ENCODE data around the gene BMAL1.
"Not testable (repeated sequence)": the region's sequence is repeated elsewhere in the genome, so short reads cannot be mapped to it uniquely, and the experiment has no call there.

Gene BMAL1

DNA sequence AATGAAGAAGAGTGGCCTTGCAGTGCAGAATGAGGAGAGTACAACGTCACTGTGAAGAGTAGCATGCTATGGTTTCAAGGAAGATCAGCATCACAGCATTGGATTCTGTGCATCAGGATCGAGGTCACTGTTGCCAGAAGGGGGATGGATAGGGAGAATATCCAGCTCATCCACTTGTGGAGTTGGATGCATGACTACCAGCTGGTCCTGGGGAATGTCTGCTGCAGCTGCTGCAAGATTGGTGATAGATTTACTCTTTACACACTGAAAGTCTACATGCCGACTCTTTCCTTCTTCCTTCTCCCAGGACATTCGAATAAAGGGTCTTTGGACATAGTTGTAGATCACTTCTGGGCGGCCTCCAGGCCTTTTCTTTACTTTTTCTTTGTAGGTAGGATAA, 111.2 kb downstream of the BMAL1 start:
- DNase-seq: no peak

DNA sequence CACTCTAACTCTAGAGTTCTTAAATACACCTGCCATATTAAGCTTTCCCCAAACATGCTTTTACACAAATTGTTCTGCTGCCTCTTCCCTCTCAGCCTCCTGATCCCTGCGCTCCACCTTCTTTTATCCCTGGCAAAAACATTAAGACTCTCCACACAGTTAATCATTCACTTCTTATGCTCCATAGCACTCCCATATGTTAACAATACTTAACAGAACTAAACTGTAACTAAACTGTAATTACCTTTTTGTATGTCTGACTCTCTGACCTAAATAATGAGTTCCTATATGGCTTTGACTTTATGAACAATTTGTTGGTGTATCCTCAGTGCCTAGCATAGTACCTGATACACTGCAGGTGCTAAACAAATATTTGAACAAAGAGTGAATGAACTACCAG, 113.6 kb downstream of the BMAL1 start:
- DNase-seq: no peak

DNA sequence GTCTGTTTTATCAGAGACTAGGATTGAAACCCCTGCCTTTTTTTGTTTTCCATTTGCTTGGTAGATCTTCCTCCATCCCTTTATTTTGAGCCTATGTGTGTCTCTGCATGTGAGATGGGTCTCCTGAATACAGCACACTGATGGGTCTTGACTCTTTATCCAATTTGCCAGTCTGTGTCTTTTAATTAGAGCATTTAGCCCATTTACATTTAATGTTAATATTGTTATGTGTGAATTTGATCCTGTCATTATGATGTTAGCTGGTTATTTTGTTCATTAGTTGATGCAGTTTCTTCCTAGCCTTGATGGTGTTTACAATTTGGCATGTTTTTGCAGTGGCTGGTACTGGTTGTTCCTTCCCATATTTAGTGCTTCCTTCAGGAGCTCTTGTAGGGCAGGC, 120.7 kb downstream of the BMAL1 start:
- not testable (repeated sequence) for DNase-seq

DNA sequence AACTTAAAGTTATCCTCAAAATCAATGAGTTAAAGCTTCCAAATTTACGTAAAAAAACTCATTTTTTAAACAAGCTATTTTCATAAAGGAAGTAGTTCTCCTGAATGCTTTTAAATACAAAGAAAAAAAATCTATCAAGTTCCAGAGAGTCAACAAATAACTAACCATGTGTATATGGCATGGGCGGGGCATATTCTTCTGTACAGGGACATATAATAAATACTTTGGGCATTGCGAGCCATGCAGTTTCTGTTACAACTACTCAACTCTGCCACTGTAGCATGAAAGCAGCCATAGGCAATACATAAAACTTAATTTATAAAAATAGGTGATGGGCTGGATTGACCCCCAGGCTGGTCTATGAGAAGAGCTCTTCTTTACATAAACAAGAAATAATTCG, 127.6 kb downstream of the BMAL1 start:
- no peak for DNase-seq

DNA sequence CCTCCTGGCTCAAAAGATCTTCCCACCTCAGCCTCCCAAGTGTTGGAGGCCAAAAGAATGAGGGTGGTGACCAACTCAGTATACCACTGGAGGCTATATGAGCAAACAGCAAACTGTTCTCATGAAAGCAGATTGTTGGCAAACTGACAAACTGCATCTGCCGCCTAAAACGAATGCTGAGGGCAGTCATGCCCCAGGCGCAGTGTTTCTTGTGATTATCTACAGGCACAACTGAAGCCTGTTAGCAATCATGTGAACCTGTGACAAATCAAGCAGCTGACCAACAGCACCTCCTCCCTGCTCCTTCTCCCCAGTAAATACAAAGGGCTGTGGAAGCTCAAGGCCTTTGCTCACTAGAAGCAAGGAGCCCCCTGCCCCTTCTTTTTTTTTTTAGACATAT, 137.6 kb downstream of the BMAL1 start:
- no peak for DNase-seq

DNA sequence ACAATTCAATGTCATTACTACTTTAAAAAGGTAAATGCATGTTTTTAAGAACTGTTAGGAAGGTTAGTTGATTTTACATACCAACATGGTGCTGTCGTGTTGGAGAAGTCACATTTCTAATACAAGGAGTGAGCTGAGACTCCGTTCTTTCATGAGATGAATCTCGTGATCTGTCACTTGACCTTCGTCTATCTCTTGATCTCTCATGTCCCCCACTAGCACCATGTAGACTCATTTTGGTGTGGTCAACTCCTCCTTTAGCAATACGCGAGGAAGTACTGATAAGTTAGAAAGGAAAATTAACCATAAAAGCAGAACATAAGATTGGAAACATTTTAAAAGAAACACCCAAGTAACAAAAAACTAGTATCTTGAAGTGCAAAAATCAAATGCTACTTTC, 144.0 kb downstream of the BMAL1 start:
- DNase-seq: no peak

DNA sequence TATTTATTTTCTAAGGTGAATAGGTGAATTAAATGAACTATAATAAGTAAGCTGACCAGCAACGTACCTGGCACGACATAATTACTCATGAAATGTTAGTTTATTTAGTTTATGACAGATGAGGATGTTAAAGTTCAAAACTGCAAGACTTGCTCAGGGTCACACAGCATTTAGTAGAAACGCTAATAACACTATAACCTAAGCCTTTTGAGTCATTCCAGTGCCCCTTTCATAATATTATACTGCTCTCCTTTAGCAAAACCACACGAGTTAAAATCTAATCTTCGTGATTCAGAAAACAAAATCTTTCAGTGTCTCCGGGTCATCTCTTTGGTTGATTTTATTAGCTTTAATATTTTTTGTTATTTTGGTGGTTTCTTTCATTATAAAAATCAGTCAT, 145.8 kb downstream of the BMAL1 start:
- DNase-seq: no peak

DNA sequence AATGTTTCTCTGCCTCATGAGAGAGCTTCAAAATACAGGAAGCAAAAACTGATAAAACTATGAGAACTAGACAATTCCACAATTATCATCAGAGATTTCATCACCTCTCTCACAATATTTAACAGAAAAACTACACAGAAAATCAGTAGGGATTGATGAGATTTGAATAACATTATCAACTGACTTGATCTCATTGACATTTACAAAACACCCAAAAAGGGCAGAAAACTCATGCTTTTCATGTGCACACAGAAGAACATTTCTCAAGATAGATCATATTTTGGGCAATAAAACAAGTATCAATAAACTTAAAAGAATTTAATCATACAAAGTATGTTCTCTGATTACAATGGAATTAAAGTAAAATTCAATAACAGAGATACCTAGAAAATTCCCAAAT, 149.8 kb downstream of the BMAL1 start:
- no peak for DNase-seq

DNA sequence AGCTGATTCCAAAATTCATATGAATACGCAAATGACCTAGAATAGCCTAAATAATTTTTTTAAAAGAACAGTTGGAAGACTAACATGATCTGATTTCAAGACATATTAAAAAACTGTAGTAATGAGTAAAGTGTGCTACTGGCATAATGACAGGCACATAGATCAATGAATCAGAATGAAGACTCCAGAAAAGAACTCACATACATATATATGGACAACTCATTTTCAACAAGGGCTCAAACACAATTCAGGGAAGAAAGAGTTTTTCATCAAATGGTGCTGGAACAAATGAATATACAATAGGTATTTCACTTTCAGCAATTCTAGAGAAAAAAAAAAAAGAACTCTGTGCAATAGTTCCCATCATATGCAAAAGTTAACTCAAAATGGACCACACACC, 151.7 kb downstream of the BMAL1 start:
- DNase-seq: no peak

DNA sequence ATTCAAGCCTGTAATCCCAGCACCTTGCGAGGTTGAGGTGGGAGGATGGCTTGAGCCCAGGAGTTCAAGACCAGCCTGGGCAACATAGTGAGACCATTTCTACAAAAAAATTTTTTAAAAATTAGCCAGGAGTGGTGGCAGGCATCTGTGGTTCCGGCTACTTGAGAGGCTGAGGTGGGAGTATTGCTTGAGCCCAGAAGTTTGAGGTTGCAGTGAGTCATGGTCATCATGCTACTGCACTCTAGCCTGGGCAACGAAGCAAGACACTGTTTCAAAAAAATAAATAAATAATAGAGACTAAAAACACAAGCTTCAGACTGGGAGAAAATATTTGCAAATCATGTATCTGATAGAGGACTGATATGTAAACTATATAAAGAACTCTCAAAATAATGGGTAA, 152.2 kb downstream of the BMAL1 start:
- no peak for DNase-seq

DNA sequence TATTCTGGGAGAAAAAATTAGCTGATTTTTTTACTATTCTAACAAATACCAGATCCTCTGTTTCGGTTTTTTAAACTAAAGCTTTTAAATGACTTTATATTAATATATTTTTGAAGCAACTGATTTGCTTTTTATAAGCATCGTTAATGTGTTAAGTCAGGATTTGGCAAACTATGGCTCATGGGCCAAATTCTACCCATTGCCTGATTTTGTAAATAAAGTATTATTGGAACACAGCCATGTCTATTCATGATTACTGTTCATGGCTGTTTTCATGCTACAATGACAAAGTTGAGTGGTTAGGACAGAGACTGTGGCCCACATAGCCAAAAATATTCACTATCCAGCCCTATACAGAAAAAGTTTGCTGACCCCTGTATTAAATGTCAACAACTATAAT, 155.8 kb downstream of the BMAL1 start:
- DNase-seq: no peak

DNA sequence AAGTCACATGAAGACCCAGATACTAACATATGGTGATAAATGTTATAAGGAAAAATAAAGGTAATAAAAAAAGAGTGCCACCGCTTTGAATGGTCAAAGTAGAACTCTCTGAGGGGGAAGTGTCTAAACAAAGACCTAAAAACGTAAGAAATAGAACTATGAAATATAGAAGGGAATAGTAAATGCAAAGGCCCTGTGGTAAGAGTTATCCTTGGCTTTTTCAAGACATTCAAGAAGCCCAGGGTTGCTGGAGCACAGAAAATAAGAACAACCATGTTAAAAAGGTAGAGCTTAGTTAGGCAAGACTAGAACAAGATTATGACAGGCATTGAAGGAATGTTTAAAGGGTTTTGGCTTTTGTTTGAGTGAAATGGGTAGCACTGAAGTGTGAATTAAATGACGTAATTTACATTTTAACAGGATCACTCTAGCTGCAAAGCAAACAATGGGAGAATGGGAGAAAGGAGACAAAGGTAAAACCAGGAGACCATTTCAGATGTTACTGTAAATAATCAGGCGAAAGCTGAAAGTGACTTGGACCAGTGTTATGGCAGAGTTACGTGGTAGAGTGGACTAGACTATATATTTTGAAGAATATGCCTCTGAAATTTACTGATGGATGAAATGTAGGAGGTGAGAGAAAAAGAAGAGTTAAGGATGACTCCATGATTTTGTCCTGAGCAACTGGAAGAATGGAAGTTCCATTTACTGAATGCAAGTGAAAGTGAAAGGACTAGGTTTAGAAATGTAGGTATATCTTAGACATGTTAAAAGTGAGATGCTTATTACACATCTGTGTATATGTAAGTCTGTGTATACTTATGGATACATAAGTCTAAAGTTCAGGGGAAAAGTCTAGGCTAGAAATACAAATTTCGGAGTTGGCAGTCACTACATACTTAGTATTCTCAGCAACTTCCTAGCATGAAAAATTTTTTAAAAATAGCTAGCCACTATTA, 156.9 kb downstream of the BMAL1 start:
- no peak for DNase-seq

DNA sequence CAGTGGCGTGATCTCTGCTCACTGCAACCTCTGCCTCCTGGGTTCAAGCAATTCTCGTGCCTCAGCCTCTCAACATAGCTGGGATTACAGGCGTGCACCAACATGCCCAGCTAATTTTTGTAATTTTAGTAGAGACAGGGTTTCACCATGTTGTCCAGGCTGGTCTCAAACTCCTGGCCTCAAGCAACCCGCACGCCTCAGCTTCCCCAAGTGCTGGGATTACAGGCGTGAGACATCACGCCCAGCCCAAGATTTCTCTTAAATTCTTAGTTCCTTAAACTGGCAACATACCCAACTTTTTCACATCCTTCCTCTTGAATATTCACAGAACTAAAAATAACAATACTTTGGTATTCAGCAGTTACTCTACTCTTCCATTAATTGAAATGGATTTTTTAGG, 159.2 kb downstream of the BMAL1 start:
- DNase-seq: not testable (repeated sequence)
